ENCODE measurements around the gene MPDZ.
A peak's percentile ranks its signal among the peaks of the same experiment; 100 is the strongest.

MPDZ gene

DNA sequence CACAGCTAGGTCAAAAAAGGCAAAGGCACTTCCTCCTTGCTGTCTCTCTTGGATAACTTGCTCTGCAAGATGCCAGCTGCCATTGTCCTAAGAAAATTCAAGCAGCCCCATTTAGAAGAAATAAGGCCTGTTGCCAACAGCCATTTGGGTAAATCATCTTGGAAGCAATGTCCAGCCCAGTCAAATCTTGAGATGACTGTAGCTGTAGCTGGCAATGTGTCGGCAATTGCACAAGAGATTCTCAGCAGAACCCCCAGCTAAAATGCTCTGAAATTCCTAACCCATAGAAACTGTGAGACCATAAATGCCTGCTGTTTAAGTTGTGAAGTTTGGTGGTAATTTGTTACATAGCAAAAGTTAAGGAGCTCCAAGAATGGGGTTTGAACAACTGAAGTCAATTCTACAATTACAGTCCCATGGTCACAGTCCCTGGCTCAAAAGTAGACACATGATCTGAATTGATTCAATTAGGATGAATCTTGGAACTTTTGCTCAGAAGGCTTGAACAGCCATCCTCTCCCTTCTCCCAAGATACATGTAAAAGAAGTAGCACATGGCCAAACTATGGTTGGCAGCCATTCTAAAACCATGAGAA is 151.1 kb downstream of the MPDZ start:
- no peak for DNase-seq

DNA sequence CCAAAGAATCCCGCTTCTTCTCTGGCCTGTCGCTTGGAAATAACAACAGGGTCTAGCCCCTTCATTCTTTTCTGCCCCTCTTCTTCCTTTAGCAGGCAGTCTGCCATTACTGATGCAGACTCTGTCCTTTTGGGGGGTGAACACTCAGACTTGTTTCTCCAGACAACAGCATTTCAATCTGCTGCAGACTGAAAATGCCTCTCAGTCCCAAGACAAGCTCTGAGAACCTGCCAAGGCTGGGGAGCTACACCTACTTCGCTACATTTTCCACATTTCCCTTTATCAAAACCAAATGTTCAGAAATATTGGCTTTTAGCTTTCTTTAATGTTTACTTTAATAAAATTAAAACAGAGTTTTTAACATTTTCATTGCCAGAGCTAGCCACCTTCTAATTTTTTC is 152.4 kb downstream of the MPDZ start:
- no peak for DNase-seq

DNA sequence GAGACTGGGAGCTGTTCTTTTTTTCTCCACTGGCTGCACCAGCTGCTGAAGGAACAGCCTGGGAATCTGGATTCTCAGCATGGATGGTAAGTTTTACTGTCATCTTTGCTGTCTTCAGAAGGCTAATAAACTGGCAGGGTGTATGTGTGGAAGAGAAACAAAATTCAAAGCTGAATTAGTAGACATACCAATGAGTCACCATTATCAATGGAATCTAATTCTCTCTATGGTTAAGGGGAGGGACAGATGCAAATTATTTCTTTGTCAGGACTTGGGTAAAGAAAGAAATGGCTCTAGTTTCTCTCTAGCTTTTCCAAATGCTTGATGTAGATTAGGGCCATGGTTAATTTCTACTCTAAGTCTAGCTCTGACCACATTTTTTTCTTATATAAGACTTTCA is 154.2 kb downstream of the MPDZ start:
- no peak for DNase-seq

DNA sequence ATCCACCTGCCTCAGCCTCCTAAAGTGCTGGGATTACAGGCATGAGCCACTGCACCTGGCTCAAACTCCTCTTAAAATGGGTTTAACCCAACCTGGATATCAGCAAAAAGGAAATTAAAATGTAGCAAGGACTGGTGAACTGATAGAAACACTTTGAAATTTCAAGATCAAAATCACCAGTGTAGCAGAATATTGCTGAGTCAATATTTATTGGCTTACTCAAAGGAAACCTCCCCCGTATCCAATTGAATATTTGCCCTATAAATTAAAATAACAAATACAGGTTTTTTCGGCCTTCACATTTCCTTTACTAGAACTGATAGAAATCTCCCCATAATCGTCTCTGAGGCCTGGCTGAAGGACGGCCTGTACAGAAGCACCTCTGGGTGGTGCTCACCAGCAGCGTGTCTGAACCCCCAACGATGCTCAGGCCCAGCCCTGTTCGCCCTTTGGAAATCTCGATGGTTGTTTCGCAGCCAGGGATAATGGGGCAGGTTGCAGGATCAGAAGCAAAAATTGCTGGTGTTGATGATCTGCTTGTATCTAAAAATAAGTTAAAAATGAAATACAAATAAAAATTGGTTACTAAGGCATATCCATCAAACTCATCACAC is 156.6 kb downstream of the MPDZ start:
- no peak for DNase-seq

DNA sequence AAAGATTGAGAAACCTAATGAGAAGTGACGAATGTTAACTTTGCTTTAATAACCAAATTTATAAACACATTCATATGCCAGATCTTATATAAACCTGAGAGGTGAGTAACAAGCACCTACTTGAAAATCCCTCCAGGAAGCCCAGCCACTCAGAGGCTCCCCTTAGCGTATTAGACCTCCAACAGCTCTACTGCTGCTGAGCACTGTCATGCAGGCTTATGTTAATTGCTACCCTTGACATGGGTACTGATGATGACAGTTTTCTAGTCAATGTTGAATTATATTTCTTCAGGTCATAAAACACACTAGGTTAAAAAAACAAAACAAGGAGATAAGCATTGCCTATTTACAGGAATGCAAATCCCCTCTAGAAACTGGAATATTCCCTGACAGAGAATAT is 161.2 kb downstream of the MPDZ start:
- DNase-seq = no peak

DNA sequence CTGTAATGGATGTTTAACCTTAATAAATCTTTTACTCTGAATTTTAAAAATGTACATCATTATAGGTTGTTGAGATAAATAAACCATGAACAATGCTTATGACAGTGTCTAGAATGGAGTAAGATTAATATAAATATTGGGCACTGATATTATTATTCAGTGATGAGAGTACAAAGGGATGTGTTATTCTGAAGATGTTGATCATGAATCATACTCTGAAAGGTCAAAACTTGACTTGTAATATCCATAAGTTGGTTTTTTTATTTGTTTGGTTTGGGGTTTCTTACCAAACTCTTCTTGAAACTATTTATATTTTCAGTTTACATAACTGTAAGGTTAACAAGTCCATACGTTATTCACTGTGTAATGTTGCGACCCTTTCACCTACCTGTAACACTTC is 163.2 kb downstream of the MPDZ start:
- DNase-seq = no peak

DNA sequence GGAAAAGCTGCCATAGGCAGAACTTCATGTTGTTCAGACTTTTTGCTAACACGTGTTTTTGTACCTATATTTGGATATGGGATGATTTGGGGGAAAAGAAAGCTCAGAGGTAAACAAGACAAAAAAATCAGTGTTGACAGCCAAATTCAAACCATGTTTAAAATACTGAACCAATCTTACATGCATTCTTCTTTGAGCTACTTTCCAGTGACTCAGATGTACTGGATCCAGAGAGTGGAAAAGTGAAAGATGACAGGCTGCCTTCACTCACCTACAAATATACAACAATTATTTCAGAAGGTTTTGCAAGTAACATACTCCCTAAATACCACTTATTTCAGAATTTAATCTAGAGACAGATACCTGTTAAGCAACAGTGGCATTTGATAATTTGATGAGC is 165.7 kb downstream of the MPDZ start:
- no peak for DNase-seq

DNA sequence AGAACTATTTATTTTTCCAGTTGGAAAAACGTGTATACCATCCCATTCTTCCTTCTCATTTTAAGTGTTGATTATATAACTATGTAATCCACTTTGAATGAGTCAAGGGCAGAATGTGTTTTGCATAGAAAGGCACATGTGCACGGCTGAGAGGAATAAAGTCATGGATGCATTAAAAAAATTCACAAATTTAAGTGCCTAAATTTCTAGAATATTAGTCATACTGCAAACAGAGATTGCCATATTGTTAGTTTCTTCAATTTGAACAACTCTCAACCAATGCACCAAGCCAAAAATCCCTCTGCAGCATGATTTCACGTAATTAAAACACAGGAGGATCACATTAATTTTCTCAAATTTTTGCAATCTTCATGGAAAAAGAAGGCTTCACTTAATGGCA is 166.3 kb downstream of the MPDZ start:
- DNase-seq = no peak

DNA sequence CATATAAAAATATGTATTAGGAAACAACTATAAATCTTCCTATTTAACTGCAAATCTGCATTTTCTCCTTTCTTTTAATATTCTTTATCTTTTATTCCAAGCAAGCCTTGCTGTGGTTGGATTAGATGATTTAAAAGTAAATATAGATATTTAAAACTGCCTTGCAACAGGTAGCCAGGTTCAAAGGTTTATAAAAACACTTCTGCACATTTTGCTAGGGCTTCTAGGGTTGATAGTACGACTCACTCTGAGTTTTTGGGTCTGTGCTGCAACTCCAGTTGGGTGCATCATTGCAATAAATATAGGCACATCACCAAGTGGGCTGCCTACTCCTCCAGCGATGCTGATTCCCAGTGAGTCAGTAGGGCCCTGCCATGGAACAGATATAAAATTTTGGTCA is 167.7 kb downstream of the MPDZ start:
- DNase-seq = no peak

DNA sequence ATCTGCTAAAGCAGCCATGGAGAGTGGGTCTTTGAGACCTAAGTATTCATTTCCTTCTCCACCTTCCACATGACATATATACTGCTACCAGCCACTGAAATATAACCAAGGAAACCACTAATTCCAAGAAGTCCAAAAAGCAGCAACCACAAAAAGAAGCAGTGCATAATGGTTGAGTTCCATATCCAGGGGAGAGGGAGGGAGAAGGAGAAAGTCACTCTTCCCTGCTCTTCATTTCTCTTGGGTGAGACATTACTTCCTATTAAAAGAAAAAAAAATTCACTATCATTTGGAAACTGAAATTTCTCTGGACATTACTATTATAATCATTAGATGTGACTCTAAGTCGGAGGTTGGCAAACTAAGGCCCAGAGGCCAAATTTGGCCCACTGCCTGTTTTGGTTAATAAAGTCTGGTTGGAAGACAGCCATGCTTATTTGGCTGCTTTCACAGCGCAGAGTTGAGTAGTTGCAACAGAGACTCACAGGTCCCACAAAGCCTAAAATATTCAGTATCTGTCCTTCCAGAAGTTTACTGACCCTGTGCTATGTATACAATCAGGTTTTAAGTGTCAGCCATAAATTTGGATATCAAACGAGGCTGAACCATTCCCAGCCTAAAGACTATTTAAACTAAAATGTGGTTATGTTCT is 168.6 kb downstream of the MPDZ start:
- no peak for DNase-seq

DNA sequence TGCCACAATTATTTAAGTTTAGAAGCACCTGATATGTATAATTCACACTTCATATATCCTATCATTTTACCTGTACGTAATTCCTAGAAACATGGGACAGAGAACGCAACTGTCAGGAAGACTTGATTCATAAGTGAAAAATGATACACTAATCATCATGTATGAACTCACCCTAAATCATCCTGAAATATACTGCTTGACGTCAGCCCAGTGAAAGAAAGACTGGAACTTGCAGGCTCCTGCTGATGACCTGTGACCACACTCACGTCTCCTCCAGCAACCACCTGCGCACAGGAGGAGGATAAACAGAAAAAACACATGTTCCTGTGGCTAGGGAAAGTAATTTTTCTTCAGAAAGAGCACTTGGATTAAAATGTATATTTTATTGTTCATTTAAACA is 169.7 kb downstream of the MPDZ start:
- no peak for DNase-seq

DNA sequence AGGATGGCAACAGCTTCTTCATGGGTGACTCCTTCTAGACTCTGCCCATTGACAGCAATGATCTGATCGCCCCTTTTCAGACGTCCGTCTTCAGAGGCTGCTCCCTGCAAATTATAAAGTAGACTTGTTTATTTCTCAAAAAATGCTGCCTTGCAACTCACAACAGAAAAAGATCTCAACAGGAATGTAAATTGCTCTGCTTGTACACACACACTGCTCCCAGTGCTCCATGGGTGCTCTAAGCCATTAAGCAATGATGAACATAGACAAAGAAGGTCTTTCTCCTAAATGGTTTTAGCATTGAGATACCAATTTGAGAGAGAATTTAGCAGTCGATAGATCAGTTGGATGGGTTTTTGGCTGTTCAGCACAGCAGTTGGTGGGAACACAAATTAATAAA is 172.5 kb downstream of the MPDZ start:
- no peak for DNase-seq

DNA sequence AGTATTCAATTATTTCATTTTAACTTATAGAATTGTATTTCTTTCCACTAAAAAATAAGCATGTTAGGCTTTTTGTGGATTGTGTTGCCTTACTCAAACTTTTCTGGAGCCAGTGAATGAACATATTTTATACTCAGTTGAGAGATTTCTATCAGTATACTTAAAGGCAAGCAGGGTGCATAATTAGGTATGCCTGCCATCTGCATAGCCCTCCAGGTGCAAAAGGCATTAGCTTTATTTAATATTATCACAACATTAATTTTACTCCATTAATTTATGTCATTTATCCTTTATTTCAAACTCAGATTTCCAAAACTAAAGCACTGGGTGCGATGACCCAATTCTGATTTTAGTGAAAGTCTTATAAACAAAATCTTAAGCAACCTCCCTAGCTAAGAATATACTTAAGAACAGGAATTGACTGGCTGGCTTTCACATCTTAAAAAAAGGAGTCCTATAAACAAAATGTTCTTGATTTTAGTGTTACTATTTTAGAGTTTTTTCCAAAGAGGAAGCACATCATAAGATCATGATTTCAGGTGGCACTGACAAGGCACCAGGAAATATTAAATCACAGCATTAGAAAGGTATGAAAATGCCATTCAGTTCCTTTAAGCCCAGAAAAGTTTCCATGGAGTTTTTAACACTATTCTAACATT is 178.4 kb downstream of the MPDZ start:
- DNase-seq = no peak

DNA sequence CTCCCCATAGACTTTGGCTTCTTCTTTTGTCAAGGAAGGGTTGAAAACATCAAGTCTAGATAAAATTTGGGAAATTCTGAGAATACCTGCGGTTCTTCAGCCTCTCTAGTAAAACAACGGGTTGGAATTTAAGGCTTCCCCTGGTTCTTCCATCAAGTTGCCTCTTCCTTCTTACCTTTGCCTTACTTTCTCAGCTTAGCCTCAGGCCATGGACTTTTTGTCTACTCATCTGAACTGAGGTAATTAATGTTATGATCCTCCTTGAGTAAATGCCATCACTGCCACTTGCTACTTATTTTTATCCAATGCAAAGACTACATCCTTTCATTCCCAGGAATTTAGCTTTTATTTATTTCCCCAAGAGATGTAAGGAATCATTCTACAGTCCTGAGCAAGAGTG is 184.4 kb downstream of the MPDZ start:
- DNase-seq = no peak

DNA sequence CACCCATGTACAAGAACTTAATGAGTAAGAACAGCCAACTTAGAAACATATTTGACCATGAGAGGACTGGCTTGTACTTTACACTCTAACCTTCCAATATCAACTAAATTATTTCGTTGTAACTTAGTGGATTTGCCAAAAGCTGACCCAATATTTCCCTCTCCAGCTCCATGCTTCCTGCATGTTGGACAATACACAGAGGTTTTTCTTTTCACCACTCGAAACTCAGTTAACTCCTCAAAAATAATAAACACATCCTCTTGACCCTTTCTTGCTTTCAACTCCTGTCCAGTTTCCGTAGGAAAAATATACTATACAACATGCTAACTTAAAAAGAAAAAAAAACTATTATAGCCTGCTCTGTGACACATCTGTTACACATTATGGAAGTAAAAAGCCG is 188.9 kb downstream of the MPDZ start:
- no peak for DNase-seq

DNA sequence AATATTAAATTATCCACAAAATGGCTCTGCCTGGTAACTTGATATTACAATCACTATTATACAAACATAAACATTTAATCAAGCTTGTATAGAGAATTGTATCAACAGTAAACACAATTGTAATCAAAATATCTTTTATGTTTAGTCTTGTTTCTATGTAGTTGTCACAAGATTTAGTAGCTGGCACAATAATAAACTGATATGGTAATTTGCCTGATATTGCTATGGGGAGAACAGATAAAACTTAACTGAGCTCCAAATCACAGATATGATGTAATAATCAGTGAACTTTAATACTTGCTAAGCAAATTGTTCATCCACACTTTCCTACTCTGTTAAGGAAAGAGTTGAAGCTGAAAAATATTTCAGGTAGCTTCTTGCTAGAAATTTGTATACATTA is 189.8 kb downstream of the MPDZ start:
- DNase-seq = no peak

DNA sequence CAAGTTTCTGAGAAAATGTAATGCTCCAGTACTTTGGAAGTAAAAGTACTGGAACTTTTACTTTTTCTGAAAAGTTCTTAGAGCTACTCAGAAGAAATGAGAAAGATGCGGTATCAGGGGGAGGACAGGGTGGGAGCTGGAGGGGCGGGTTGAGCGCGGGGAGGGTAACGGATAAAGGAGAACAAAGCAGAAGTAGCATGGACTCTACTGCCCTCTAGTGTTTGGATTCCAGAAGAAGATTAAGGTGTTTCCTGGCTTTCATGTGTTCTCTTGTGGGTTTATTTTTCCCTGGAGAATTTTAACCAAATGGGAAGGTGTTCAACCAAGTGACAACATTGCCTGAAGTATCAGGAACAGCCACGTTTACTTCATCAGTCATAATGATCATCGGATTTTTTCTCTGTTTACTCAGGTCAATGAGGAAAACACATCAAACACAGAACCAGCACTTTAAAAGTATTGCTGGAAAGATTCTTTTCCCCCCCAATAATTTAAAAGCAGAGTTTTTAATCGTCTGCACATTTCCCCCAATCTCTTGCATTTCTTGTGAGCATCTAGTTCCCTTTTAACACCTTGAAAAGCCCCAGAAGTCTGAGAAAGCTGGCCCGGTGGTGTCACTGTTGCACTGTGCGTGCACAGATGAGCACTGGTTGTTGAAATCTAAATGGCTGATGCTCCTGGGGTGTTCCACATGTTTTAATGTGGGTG is 190.6 kb downstream of the MPDZ start:
- DNase-seq = peak; percentile 62

DNA sequence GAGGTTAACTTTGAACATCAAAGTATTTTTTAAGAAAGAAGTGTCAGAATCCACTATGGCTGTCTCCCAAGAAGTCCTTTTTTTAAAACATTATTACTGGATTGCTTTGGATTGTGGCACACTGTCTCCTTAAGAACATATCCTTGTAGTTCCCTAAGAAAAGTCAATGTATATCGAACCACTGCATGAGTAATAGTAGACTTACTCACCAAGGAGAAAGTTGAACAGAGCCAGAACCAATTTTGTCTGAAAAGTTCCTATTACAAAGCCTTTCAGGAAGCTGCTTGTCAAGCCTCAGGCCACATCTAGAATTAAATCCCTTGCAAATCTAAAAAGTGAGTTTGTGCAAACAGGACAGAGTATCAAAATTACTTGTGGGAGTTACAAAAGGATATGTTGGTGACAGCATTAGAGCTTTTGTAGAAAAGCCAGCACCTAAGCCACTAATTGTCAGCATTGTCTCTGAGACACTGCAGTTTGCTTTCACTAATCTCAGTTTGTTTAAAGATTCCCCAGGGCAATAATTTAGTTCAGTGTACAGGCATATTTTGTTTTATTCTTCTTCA is 195.4 kb downstream of the MPDZ start:
- DNase-seq = no peak

DNA sequence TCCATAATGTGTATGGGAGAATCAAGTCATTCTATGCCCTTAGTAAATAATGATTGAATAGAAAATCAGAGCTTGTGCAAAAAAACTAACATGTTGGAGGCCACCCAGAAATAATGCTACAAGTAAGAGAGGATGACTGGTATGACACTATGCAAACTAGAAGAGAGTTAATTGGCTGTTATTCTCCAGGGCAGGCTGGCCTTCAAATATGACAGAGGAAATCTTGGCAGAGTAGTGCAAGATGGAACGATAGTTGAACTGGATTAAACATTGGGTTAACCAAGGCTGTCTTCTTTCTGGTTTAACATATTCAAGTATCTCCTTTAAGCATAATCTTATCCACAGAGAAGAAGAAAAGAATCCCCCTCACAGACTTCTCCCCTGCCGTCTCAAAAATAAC is 196.1 kb downstream of the MPDZ start:
- no peak for DNase-seq

DNA sequence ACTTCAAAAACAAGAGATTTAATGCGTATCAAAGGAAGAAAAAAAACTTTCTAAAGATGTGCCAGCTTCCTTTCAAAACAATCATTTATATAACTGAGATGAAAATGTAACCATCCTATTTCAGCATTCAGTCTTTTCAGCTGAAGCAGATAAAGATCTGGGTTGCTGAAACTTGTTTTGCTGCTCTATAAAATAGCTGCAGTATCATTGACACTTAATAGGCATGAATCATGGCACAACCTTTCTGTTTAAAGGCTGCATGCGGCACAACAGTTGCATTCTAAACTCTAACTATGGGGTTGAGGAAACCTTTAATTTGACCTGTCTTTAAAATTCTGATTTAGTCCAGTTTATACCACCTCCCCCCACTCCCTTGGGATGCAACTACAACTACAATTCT is 196.7 kb downstream of the MPDZ start:
- DNase-seq = no peak

DNA sequence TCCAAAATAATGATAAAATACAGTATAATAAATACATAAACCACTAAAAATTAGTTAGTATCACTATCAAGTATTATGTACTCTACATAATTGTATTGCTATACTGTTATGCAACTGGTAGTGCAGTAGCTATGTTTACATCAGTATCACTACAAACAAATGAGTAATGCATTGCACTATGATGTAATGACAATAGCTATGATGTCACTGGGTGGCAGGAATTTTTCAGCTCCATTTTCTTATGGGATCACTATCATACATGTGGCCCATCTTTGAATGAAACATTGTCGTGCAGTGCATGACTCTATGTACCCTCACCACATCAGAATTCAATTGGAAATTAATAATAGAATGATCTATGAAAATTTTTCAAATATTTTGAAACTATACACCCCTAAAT is 201.3 kb downstream of the MPDZ start:
- DNase-seq = no peak

DNA sequence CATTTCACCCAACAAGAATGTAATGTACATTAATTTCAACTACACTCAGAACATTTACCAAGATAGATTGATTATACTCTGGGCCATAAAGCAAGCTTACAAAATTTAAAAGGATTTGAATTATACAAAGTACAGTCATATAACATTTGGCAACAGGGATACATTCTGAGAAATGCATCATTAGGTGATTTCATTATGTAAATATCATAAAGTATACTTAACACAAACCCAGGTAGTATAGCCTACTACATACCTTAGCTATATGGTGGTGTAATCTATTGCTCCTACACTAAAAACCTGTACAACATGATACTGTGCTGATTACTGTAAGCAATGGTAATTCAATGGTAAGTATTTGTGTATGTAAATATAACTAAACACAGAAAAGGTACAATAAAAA is 202.9 kb downstream of the MPDZ start:
- no peak for DNase-seq

DNA sequence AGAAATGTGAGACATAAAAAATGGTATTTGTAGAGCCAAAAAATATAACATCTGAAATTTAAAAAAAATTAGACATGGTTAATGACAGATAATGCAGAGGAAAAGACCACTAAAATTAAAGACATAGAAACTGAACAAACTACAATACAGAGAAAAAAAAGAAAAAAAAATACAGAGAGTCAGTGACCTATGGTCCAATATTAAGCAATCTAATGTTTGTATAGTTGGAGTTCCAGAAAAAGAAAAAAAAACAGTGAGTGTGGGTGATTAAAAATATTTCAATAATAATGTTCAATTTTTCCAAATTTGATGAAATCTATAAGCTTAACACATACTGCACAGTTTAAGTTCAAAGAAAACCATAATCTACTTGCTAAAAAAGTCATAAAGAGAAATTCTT is 207.6 kb downstream of the MPDZ start:
- no peak for DNase-seq
